Stimulated activated CD8-positive, alpha-beta memory T cell treated with anti-CD3 and anti-CD28 coated beads, Interleukin-12 subunit alpha, Interleukin-12 subunit beta, amount 100 ng/mL, for 1 hour (primary cell): ENCODE results near the gene BACE1-AS.
"Not testable (repeated sequence)": the region's sequence is repeated elsewhere in the genome, so short reads cannot be mapped to it uniquely, and the experiment has no call there.

Source experiments
- DNase-seq: peaks from one replicate; pipeline ENCODE4 v3.0.0-alpha.2; 2020; ENCODE audit warnings: low read depth

The BACE1-AS gene

GRCh38 chr11:117290809-117291396 lies at the start of gene BACE1-AS:
Gene BACE1-AS (plus strand): TSS chr11:117291346.
- no peak for DNase-seq

GRCh38 chr11:117248341-117248740 lies 42.8 kb upstream of the BACE1-AS start:
- no peak for DNase-seq

- DNase-seq: no peak
Measured at GRCh38 chr11:117249571-117249970, 41.6 kb upstream of the BACE1-AS start.

- DNase-seq: no peak
Measured at GRCh38 chr11:117251506-117251905, 39.6 kb upstream of the BACE1-AS start.

- DNase-seq: no peak
Measured at GRCh38 chr11:117255966-117256365, 35.2 kb upstream of the BACE1-AS start.

GRCh38 chr11:117256573-117256972 lies 34.6 kb upstream of the BACE1-AS start:
- DNase-seq: no peak

- DNase-seq: no peak
Measured at GRCh38 chr11:117258576-117258975, 32.6 kb upstream of the BACE1-AS start.

GRCh38 chr11:117259417-117259816 lies 31.7 kb upstream of the BACE1-AS start:
- DNase-seq: no peak

- DNase-seq: not testable (repeated sequence)
Measured at GRCh38 chr11:117264624-117265323, 26.4 kb upstream of the BACE1-AS start.

GRCh38 chr11:117265745-117266144 lies 25.4 kb upstream of the BACE1-AS start:
- no peak for DNase-seq

GRCh38 chr11:117269856-117270255 lies 21.3 kb upstream of the BACE1-AS start:
- no peak for DNase-seq

- no peak for DNase-seq
Measured at GRCh38 chr11:117271208-117271607, 19.9 kb upstream of the BACE1-AS start.

GRCh38 chr11:117272175-117272574 lies 19.0 kb upstream of the BACE1-AS start:
- not testable (repeated sequence) for DNase-seq

GRCh38 chr11:117273550-117274289 lies 17.4 kb upstream of the BACE1-AS start:
- DNase-seq: no peak

GRCh38 chr11:117278347-117278746 lies 12.8 kb upstream of the BACE1-AS start:
- no peak for DNase-seq

- no peak for DNase-seq
Measured at GRCh38 chr11:117279711-117280376, 11.3 kb upstream of the BACE1-AS start.

- no peak for DNase-seq
Measured at GRCh38 chr11:117281159-117281558, 10.0 kb upstream of the BACE1-AS start.

- no peak for DNase-seq
Measured at GRCh38 chr11:117281869-117282268, 9.3 kb upstream of the BACE1-AS start.

GRCh38 chr11:117282956-117283355 lies 8.2 kb upstream of the BACE1-AS start:
- no peak for DNase-seq

- DNase-seq: no peak
Measured at GRCh38 chr11:117284053-117284452, 7.1 kb upstream of the BACE1-AS start.

GRCh38 chr11:117286588-117286987 lies 4.6 kb upstream of the BACE1-AS start:
- DNase-seq: no peak

- no peak for DNase-seq
Measured at GRCh38 chr11:117287668-117288067, 3.5 kb upstream of the BACE1-AS start.

GRCh38 chr11:117289795-117290194 lies 1.4 kb upstream of the BACE1-AS start:
- no peak for DNase-seq
